LNCAP (cell line): ENCODE results near the gene CCBE1.

Source experiments
- CTCF ChIP-seq: fragments of 450-650 bp; IDR thresholded peaks from 2 replicates; pipeline ENCODE4 v1.5.1; 2017; ENCODE audit warnings: mild to moderate bottlenecking

CCBE1 gene

GRCh38 chr18:59517446-59518165, 179.6 kb downstream of the CCBE1 start:
- no peak for TF ChIP-seq CTCF

- TF ChIP-seq CTCF: no peak
These were observed 180.7 kb downstream of the CCBE1 start for GRCh38 chr18:59516356-59517155.

DNA sequence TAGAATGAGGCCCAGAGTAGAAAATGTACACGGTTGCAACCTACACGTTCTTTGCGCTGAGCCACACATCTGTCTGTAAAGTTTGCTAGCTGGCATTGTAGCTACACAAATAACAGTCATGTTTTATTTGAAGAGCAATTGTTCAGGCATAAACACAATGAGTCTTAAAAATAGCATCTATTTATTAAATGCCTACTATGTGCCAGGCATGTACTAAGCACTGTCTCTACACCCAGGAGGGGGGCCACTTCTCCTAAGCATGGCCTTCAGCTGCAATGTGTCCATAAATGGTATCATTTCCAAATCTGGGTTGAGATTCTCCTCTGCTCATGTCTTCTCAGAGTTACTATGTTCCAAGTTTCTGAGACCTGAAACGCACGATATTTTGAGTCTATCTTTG, 182.1 kb downstream of the CCBE1 start:
- TF ChIP-seq CTCF: no peak

GRCh38 chr18:59514203-59514602, 183.0 kb downstream of the CCBE1 start:
- TF ChIP-seq CTCF: no peak

DNA sequence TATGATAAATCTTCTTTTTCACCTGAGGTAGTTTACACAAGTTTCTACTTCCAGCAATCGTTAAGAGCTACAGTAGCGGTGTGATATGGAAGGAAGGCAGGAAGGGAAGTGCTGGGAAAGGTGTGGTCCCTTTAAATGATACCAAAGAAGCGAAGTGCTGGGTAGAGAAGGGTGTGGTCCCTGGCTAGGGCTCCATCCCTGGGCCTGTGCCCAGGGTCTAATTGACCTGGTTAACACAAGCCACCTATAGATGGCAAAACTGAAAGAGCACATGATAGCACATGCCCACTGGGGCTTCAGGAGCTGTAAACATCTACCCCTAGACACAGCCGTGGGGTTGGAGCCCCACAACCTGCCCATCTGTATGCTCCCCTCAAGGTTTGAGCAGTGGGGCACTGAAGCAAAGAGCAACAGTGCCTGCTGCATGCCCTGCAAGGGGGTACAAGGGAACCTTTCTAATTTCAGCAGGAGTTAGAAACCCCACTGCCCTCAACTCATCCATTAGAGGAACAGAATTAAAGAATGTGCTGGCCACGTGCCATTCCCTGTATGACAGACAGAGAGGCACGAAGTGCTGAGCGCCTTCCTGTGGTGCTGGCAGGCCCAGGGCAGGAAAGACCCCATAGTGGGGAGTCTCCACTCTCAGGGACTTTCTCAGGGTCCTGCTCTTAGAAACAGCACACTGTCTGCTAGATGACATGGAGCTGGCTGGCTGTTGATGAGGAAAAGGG, 185.0 kb downstream of the CCBE1 start:
- no peak for TF ChIP-seq CTCF

DNA sequence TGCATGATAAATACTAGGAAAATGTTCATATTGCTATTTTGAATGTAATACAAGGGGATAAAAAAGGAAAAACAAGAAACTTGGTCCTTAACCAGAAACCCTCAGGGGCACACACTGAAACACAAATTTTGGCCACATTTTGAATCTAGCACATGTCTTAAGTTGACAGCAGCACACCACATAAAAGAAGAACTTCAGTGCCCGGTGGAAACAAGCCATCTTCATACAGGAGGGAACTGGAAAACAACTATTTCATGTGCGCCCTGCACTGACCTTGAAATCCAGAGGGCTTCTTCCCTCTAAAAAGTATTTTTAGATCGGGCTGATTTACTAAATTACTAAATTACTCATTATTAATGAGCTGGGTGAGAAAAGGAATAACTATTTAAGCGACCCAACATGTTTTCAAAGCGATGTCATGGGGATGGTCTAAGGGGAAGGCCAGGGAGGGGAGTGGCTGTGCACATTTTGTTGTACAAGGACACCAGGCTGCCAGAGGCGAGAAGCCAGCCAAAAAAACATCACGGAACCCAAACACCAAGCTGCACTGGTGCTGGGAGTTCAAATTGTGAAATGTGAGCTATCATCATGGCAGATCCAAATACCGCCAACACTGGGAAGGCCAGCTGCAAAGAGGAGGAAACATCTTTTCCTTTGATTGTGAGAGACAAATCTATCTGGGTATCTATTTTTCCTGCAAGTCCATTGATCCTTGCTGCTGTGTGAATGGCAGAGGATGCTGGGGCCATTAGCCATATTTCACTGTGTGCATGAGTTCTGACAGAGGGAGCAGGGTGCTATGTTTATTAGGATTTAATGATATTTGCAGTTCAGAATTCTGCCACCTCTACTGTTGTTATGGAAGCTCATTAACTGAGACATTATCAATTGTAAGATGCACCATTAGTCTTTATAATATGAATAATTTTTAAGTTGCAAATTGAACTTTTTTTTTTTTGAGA, 187.5 kb downstream of the CCBE1 start:
- no peak for TF ChIP-seq CTCF

DNA sequence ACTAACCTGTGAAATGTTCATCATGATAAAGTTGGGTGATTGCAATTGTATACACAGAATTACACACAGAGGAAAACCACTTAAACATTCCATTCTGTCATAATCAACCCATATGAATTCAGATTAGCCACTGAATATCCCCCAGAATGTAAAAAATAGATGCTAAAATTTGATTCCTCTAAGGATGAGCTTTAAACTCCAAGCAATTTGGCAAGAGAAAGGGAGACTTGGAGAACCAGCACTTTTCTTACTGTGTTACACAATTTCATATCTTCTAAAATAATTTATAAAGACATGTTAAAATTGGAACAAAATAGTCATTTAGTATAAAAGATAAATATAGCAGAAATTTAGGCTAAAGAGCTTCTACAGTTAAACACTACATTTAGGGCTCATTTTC, 191.9 kb downstream of the CCBE1 start:
- TF ChIP-seq CTCF: no peak
